GM21717 (cell line): ENCODE data around the gene MEST.
"Not testable (repeated sequence)": the region's sequence is repeated elsewhere in the genome, so short reads cannot be mapped to it uniquely, and the experiment has no call there.

Experiments
- ATAC-seq: cut with Tn5 transposase; IDR thresholded peaks from one replicate; pipeline ENCODE4 v1.9.1; 2021; ENCODE audit warnings: mild to moderate bottlenecking, moderate library complexity; ENCODE audit not compliant: unreplicated experiment

MEST gene

GRCh38 chr7:130483031-130483430 is 8.9 kb upstream of the MEST start:
- no peak for ATAC-seq

GRCh38 chr7:130485734-130486113 is 6.2 kb upstream of the MEST start:
- no peak for ATAC-seq

- ATAC-seq = no peak
Measured at GRCh38 chr7:130486114-130486953, 5.6 kb upstream of the MEST start.

DNA sequence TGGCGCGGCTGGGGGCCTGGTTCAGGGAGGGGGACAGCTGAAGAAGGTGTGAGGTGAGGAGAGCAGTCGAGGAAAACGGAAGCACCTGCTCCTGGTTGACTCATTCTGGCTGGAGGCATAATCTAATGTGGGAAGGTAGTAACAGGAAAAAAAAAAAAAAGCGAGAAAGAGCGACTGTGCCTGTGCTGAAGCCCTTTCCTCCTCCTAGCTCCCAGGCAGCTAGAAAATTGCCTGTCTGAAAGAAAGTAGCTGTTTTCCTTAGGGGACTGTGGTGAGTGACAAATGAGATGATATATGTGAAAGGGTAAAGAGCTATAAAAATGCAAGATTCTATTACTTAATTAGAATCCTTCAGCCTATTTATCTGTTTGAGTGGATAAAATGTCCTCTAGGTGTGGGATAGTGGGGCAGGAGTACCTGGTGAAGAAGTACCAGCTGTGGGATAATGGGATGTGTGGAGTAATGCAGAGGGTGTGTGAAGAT is 4.9 kb upstream of the MEST start:
- ATAC-seq = no peak

- no peak for ATAC-seq
Measured at GRCh38 chr7:130488392-130489139, 3.3 kb upstream of the MEST start.

DNA sequence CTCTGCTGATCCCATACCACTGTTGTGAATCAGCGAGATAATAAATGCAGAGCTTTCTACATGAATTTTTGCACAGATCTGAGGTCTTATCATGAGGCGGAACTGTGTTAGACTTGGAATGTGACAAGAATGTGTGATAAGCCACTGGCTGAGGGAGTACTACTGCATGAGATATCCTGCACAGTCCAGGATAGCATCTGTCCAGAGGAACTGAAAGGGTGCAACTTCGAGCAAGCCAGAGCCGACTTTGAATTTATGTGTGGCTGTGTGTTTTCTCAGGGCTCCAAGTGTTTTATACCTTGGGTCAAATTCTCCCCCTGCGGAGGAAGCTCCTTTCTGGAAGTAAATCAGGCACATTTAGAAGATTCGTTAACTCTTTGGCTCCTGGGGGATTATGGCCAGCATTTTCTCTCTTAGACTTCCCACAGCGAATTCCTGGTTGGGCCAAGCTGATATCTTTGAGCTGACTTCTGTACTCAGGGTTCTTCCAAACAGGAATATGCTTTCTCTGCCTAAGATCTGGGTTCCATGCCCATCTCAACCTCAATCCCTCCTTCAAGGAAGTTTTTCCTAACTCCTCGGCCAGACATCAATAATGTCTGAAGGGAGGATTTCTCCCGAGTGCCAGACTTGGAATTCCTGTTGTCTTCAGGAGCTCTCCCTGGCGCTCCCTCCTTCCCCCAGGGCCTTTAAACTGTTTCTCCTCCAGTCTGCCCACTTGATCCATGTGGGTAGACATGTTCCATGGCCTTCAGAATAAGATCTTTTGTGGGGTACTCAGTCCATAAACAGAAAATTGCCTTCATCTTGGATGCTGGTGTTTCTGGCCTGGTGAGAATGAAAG is 2.5 kb upstream of the MEST start:
- ATAC-seq = no peak

DNA sequence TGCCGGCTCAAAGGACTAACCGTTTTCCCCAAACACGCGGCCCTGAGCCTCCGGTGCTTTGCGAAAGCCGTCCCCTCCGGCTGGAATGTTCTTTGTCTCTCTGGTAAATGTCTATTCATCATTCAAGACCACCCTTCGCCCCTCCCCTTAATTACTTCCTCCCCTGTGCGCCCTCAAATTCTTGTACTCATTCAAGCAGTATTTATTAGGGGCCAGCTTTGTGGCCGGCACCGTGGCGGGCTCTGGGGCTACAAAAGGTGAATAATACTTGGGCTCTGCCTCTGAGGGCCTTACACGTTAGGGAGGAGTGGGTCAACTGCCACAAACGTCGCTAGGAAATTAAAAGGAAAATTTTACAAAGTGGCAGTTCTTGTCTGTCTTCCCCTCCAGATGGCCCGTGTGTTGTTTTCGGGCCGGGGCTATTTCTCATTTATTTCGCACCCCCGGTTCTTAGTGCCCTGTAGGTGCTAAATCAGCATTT is 1.5 kb upstream of the MEST start:
- ATAC-seq = no peak

DNA sequence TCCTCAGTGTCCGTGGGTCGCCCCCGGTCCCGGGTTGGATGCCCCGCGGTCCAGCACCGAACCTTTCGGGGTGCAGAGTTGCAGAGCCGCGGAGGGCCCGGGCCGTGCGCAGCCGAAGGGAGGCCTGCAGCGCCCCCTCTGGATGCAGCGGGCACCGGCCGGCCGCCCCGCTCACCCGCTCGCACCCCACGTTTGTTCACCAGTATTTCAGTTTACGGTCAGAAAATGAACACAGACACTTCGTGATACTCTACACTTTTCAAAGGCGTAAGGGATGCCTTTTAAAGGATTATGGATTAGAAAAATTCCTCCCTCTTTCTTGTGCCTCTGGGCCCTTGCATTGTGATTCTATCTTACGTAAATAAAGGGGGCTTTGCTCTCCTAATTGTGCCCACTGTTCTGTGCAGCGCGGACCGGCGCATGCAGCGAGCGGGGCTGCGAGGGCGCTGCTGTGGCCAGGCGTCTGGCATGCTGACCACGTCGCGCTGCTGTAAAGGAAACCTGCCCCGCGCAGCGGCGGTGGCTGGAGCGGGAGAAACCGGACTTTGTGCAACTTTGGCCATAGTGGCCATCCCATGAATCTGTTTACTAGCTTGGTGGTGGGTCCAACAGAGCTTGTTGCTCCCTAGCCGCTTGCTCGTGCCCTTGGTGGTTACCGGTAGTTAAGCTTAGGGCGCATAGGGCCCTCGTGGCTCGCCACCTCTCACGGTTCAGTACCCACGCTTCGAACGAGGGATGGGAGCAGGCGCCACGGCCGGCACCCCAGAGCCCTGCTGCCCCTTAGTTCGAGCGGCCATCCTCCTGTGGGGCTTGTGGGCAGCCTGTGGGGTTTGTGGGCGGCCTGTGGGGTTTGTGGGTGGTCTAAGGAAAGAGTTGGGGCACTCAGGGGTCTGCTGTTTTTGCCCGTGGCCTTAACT is 739 bp upstream of the MEST start:
- no peak for ATAC-seq

DNA sequence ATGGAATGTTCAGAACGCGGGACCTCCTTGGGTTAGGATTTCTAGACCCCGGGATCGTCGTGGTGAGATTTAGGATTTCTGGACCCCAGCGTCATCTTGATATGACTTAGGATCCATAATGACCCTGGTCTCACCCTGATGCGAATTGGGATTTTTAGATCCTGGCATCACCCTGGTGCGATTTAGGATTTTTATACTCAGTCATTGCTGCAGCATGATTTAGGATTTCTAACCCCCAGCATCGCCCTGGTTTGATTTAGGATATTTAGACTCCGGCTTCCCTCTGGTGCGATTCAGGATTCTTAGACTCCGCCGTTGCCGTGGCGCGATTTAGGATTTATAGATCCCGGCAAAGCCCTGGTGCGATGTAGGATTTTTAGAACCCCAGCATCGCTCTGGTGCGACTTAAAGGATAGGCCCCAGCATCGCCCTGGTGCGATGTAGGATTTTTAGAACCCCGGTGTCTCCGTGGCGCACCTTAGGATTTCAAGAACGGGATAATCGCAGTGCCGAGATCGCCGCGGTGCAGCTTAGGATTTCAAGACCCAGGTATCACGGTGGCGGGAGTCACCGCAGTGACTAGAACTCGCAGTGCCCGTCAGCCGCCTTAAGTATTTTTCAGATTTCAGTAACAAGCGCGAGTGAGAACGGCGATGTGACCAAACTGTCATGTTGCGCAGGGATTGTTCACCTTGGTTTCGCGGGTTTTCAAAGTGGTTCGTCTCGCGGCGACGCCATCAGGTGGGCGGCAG is 814 bp downstream of the MEST start:
- ATAC-seq = no peak

DNA sequence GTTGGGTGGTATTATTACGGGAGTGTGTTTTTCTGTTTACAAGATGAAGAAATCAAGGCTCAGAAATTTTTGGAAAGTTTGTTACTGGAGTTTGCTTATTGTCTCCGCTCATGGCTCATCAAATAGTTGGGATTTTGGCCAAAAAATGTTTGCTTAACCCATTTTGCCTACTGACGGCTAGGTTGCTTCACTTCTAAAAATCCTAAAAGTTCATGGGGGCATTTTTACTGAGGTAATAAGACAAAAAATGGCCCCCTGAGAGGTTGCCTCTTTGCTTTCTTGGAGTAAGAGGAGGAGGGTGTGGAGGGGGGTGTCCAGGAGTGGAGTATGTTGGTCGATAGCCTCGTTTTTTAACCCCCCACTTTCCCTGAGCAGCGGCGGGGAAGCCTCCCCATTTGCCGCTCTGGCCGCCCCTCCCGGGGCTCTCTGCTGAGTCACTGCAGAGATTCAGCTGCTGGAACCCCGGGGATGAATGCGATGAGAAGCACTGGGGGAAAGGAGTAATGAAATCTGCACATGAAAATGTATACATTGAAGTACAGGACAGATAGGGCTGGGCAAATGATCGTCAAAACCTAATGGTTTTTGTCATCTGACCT is 1.5 kb downstream of the MEST start:
- no peak for ATAC-seq

GRCh38 chr7:130494431-130494858 is 2.6 kb downstream of the MEST start:
- ATAC-seq = no peak

DNA sequence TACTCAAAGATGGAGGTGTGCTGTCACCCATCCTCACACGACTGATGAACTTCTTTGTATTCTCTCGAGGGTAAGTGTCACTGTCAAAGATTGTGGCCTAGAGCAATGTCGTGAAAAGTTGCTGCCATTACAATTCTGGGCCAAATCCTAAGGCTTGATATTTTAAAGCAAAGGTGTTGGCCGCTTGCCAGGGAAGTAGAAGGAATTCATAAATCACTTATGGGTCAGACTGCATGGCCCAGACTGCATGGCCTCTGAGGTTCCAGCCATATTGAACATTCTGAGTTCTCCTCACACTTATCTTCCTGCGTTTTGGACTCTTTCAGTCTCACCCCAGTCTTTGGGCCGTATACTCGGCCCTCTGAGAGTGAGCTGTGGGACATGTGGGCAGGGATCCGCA is 8.6 kb downstream of the MEST start:
- ATAC-seq = no peak

DNA sequence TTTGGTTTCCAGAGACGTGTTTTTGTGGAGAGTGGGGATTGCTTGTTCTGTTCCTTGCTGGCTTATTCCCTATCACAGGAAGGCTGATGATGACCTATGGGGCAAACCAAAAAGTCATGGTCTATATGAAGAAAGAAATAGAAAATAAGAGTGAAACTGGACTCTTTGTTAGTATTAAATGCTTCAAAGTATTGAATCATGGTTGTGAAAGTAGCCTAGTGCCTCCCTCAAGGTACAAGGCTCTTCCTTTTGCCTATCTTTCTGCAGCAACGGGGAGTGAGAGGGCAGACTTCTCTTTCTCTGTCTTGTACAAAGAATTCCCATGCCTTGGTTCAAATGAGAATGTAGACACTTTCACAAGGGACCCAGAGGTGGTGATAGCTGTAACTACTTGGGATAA is 9.0 kb downstream of the MEST start:
- ATAC-seq = no peak

- no peak for ATAC-seq
Measured at GRCh38 chr7:130505753-130506152, 13.9 kb downstream of the MEST start.

DNA sequence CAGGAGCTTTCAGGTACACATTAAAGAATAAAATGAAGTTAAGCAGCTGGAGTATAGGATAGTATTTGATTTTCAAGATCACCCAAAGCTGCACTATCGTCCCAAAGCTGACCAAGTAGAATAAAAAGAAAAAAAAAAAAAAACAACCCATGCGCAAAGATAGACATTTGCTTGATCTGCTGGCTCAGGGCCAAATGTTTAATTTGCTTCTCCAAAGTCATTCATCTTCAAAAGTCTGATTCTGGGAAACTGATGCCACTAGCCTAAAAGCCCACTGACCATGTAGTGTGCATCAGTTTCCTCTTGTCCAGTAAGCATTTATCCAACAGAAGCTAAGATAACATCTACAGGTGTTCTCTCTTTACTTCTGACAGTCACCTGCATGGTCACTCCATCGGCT is 14.5 kb downstream of the MEST start:
- no peak for ATAC-seq

DNA sequence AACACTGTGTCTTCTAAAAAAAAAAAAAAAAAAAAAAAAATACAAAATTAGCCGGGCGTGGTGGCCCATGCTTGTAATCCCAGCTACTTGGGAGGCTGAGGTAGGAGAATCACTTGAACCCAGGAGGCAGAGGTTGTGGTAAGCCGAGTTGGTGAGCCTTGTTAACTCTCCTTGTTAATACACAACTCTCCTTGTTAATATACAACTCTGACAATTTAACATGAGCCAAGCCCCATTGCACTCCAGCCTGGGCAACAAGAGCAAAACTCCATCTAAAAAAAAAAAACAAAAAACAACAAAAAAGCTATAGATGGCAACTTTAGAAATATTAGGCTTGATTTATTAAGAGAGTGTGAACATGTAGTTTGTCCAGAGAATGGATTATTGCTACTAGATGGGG is 20.2 kb downstream of the MEST start:
- not testable (repeated sequence) for ATAC-seq

DNA sequence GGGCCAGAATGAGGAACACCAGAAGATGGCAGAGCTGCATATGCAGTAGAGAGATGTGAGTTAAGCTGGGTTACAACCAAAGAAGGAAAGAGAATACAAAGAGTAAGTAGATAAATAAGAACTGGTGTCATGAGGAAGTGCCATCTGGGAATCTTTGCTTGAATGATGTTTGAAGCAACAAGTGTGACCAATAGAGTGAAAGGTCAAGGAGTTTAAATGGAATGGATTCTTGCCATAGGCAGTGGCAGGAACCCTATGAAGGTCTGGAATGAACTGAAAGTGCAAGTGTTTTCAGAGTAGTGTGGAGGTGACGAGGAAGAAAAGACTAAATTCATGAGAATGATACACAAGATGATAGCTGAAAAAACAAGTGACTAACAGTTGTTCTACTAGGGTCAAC is 21.6 kb downstream of the MEST start:
- ATAC-seq = no peak

DNA sequence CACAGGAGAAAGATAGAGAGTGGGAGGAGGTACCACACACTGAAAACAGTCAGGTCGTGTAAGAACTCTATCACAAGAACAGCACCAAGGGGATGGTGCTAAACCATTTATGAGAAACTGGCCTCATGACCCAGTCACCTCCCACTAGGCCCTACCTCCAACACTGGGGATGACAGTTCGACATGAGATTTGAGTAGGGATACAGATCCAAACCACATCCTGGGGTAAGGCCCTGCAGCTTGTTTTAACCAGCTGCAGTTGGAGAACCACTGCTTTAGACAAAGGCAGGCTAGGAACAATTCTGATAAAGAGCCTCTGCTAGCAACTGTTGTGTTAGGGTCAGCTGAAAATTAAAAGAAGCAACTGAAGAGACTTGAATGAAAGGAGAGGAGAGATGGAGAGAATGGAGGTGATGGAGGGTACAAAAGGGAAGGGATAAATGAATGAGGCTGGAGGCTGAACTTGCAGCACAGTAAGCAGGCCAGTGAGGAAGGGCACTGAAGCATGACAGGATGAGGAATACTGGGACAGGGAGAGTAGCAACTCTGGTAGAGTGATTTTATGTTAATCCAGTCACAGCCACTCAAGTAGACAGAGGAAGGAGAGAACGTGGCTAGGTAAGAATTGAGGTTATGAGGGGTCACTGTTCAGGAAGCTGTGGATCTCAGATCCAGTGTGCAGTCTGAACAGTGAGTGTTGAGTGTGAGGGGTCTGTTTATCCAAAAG is 23.6 kb downstream of the MEST start:
- ATAC-seq = no peak
